Fibroblast of skin of right biceps (primary cell): ENCODE results near the gene DOLPP1.
A peak's percentile ranks its signal among the peaks of the same experiment; 100 is the strongest.
"Not testable (repeated sequence)": the region's sequence is repeated elsewhere in the genome, so short reads cannot be mapped to it uniquely, and the experiment has no call there.

ENCODE experiments used
- DNase-seq: peaks from one replicate; pipeline ENCODE4 v3.0.0-alpha.2; 2013

The DOLPP1 gene

GRCh38 chr9:129113645-129114304 lies 32.9 kb downstream of the DOLPP1 start:
- DNase-seq = no peak

GRCh38 chr9:129118799-129119198 lies 37.9 kb downstream of the DOLPP1 start:
- DNase-seq = no peak

- peak; percentile 23 for DNase-seq
Observed at GRCh38 chr9:129121483-129121882, 40.6 kb downstream of the DOLPP1 start.

GRCh38 chr9:129122133-129122532 lies 41.2 kb downstream of the DOLPP1 start:
- DNase-seq = no peak

- not testable (repeated sequence) for DNase-seq
Observed at GRCh38 chr9:129122976-129123375, 42.1 kb downstream of the DOLPP1 start.

DNA sequence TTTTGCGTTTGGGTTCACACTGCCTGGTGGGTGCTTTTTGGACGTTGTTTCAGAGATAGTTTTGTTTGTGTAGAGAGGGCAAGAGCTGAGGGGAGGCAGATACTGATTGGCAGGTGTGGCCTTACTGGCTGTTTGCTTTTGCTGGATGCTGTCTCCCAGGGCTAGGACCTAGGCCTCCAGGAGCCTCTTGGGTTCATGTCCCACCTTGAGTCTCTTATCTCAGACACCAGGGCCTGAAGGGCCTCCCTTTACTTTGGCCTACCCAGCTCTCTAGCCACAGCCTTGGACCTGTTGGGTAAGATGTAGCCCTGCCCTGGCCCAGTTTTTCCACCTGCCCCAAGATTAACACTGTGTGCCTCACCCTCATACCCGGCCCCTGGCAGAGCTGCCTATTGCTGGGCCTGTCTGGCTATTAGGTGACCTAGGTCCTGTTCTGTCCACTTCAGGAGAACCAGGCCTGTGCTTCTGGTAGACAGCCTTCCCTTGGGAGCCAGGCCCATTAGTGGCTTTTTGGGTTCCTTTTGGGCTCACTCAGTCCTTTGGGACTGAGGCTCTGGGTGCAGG lies 43.7 kb downstream of the DOLPP1 start:
- DNase-seq = no peak

DNA sequence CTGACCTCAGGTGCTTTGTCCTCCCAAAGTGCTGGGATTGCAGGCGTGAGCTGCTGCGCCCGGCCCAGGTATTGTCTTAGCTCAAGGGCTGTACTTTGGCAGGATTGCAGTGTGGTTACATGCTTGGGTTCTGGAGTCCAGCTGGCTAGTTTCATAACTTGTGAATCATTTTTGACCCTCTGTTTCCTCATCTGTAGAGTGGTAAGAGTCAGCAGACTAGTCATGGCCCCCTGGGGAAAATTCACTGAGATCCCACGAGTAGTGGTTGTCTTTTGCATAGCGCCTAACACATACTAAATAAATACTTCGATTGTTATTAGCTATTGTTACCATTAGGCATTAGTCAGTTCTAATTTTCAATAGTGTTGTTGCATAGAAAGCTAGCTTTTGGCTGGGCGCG lies 44.6 kb downstream of the DOLPP1 start:
- DNase-seq = peak; percentile 79

- DNase-seq = no peak
Observed at GRCh38 chr9:129126749-129127618, 46.1 kb downstream of the DOLPP1 start.

DNA sequence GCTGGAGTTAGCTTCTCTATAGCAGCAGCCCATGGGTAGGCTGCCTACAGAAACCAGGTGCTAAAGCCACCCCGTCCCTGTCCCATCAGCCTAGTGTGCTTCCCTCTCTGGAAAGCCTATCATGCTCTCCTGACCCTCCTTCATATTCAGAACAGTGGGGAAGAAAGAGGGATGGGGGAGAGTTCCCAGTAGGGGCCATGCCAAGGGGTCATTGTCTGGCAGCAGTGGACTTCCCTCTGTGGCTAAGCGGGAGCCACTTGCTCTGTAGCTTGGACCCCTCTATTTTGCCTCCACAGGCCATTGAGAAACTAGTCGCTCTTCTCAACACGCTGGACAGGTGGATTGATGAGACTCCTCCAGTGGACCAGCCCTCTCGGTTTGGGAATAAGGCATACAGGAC lies 47.8 kb downstream of the DOLPP1 start:
- no peak for DNase-seq

- DNase-seq = not testable (repeated sequence)
Observed at GRCh38 chr9:129130271-129130670, 49.4 kb downstream of the DOLPP1 start.

- DNase-seq = no peak
Observed at GRCh38 chr9:129130791-129131190, 49.9 kb downstream of the DOLPP1 start.

- peak; percentile 61 for DNase-seq
Observed at GRCh38 chr9:129131300-129132145, 50.6 kb downstream of the DOLPP1 start.

GRCh38 chr9:129133082-129133481 lies 52.2 kb downstream of the DOLPP1 start:
- no peak for DNase-seq

DNA sequence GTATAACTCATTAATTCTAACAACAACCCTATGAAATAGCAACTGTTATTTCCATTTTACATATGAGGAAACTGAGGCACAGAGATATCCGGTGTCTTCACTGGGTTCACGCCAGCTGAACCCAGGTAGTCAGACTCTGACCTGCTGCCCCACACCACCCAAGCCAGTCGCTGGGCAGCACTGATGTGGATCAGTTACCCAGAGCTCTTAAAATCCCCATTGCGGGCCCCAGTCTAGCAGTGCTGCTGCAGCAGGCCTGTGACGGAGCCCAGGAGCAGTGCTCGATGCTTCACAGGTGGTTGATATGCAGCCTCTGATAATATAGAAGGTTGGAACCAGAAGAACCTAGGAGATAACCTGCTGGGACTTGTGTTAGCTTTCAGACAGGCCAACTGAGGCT lies 54.6 kb downstream of the DOLPP1 start:
- DNase-seq = no peak

GRCh38 chr9:129136446-129137035 lies 55.6 kb downstream of the DOLPP1 start:
- DNase-seq = no peak

- DNase-seq = no peak
Observed at GRCh38 chr9:129137292-129138143, 56.6 kb downstream of the DOLPP1 start.

DNA sequence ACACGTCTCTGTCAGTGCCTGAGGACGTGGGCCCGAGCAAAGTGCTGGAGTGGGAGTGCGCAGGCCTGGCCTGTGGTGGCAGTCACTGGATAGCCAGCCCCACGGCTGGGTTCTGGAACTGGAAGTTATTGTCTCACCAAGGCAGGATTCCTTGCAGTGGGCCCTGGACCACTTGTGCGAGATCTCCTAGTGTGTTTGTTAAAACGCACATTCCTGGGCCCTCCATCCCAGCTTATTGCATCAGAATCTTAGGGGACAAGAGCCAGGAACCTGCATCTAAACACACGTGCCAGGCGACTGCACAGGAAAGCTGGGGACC lies 57.2 kb downstream of the DOLPP1 start:
- DNase-seq = no peak

DNA sequence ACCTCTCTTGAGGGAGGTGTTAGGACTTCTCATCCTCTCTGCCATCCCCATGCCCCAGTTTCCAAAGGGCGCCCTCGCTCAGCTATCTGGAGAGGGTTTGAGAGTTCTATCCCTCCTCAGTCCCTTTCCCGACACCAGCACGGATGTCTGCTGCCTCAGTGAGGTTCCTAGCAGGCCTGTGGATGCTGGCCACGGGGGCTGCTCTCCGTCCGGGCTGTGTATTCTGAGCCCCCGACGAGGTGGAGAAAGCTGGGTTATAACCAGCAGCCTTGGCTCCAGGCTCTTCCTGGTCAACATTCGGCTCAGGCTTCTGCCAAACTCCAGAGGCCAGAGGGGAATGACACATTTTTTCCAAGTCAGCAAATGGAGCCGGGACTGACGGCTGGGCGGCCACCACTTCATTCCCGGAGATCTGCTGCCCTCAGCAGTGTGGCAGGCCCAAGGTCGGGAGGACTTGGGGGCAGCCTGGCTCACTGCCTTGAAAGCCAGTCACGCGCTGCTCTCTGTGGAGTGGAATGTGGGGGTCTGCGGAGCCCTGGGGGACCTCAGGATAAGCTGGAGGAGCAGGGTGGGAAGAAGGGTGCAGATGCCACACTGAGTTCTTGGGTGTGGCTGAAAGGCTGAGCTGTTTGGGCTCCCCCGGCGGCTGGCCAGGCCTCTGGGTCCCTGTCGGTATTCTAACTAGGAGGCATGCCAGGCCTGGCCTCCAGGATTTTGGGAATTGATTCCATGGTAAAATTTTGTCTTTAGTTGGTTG lies 57.7 kb downstream of the DOLPP1 start:
- DNase-seq = peak; percentile 52

- peak; percentile 90 for DNase-seq
Observed at GRCh38 chr9:129139233-129139992, 58.5 kb downstream of the DOLPP1 start.

- peak; percentile 100 for DNase-seq
Observed at GRCh38 chr9:129139993-129140396, 59.1 kb downstream of the DOLPP1 start.
